Activated CD8-positive, alpha-beta memory T cell treated with anti-CD3 and anti-CD28 coated beads for 4 hours (primary cell): ENCODE data around the gene OBI1.

ENCODE experiments used
- DNase-seq, 2 donors: peaks; one replicate each; pipeline ENCODE4 v3.0.0-alpha.2; 2020; ENCODE audit warnings: low read depth in 2 of 2

Gene OBI1

GRCh38 chr13:78587395-78587794 is 71.6 kb downstream of the OBI1 start:
- DNase-seq = no peak

- no peak for DNase-seq
These were observed 72.2 kb downstream of the OBI1 start for GRCh38 chr13:78586706-78587105.

- DNase-seq = no peak
These were observed 82.7 kb downstream of the OBI1 start for GRCh38 chr13:78576261-78576660.

GRCh38 chr13:78572459-78572858 is 86.5 kb downstream of the OBI1 start:
- DNase-seq = no peak

GRCh38 chr13:78569029-78569428 is 89.9 kb downstream of the OBI1 start:
- DNase-seq = no peak

GRCh38 chr13:78566631-78567030 is 92.3 kb downstream of the OBI1 start:
- no peak for DNase-seq
